Femur (tissue), 1 donor: ENCODE measurements around the gene PRDM1.

Source experiments
- DNase-seq: peaks from one replicate; pipeline ENCODE4 v3.0.0-alpha.2; 2017

Gene PRDM1

GRCh38 chr6:106118835-106119431 lies 32.8 kb downstream of the PRDM1 start:
- DNase-seq = no peak

GRCh38 chr6:106119546-106119945 lies 33.4 kb downstream of the PRDM1 start:
- no peak for DNase-seq

- DNase-seq = no peak
Observed at GRCh38 chr6:106120006-106120405, 33.9 kb downstream of the PRDM1 start.

GRCh38 chr6:106120406-106120805 lies 34.3 kb downstream of the PRDM1 start:
- no peak for DNase-seq

- DNase-seq = no peak
Observed at GRCh38 chr6:106122306-106122918, 36.3 kb downstream of the PRDM1 start.

- DNase-seq = no peak
Observed at GRCh38 chr6:106122938-106123656, 37.0 kb downstream of the PRDM1 start.

GRCh38 chr6:106124015-106124414 lies 37.9 kb downstream of the PRDM1 start:
- no peak for DNase-seq

- no peak for DNase-seq
Observed at GRCh38 chr6:106124437-106125430, 38.6 kb downstream of the PRDM1 start.

GRCh38 chr6:106125925-106126435 lies 39.8 kb downstream of the PRDM1 start:
- DNase-seq = no peak

GRCh38 chr6:106126482-106126881 lies 40.3 kb downstream of the PRDM1 start:
- DNase-seq = no peak

GRCh38 chr6:106128981-106129781 lies 43.0 kb downstream of the PRDM1 start:
- no peak for DNase-seq

GRCh38 chr6:106132153-106132698 lies 46.1 kb downstream of the PRDM1 start:
- DNase-seq = no peak

GRCh38 chr6:106133040-106133439 lies 46.9 kb downstream of the PRDM1 start:
- DNase-seq = no peak

GRCh38 chr6:106134087-106134770 lies 48.1 kb downstream of the PRDM1 start:
- no peak for DNase-seq

GRCh38 chr6:106134906-106135634 lies 48.9 kb downstream of the PRDM1 start:
- DNase-seq = no peak

GRCh38 chr6:106135911-106136571 lies 49.9 kb downstream of the PRDM1 start:
- DNase-seq = no peak

GRCh38 chr6:106136845-106137244 lies 50.7 kb downstream of the PRDM1 start:
- no peak for DNase-seq

- DNase-seq = no peak
Observed at GRCh38 chr6:106138151-106138550, 52.0 kb downstream of the PRDM1 start.

GRCh38 chr6:106141441-106142237 lies 55.5 kb downstream of the PRDM1 start:
- no peak for DNase-seq
